ENCODE results near the gene FBXL13. TPM values are rescaled to one million over a fixed set of nuclear protein-coding genes. Genes with fewer than 3 reads are reported as not detected.
"Not testable (repeated sequence)": the region's sequence is repeated elsewhere in the genome, so short reads cannot be mapped to it uniquely, and the experiment has no call there.

Gene FBXL13
- total RNA-seq, 1 donor from 2014 or later: 6.5 TPM

DNA sequence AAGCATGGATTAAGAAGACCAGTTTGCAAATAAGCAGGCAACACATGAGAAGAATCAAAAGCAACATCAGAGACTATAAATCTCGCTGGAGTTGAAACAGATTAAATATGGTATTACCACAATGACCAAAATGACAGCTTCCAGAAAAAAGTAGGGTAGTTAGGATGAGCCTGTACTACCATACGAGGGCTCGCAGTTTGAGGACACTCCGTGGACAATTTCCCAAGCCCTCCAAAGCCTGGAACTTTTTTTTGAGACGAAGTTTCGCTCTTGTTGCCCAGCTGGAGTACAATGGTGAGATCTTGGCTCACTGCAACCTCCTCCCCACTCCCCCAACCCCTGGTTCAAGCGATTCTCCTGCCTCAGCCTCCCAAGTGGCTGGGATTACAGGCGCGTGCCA, 160.8 kb downstream of the FBXL13 start:
- DNase-seq (ENCODE audit: low spot score in 2 of 2): no peak
- no peak for FAIRE-seq

DNA sequence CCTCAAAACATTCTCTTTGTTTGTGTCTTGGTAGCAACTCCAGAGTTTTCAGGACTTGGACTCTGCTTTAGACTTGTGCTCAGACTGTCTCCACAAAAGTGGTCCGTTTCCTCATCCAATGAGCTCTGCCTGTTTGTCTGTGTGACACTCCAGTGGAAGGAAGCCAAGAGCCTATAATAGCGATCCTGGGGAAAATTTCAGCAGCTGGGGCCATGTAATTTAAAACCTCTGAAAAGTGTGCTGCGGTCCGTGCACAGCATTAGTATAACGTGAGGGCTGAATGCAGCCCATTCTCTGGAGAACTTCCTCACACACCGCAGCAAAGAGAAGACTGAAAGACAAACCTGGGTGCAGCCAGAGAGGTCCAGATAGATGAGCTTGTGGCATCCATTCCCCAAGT, 161.9 kb downstream of the FBXL13 start, which contains the start of gene LRRC17:
LRRC17 (plus strand) TSS at position 259 of the 400 bp plus-strand sequence. CDS start 20,914 bp downstream, outside the sequence.
- FAIRE-seq: no peak
- no peak for DNase-seq (ENCODE audit: low spot score in 2 of 2)

DNA sequence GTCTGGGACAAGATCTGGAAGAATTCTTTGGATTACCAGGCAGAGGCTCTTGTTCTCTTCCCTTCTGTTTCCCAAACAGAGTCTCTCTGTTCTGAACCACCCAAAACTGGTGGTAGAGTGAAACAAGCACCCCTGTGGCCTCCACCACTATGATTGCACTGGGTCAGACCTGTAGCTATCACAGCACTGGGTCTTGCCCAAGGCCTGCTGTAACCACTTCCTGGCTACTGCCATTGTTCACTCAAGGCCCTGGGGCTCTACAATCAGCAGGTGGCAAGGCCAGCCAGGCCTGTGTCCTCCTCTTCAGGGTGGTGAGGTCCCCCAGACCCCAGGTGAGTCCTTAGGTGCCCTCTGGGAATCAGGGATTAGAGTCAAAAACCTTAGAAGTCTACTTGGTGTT, 165.9 kb downstream of the FBXL13 start:
- DNase-seq (ENCODE audit: low spot score in 2 of 2) (no peak), FAIRE-seq (no peak)

DNA sequence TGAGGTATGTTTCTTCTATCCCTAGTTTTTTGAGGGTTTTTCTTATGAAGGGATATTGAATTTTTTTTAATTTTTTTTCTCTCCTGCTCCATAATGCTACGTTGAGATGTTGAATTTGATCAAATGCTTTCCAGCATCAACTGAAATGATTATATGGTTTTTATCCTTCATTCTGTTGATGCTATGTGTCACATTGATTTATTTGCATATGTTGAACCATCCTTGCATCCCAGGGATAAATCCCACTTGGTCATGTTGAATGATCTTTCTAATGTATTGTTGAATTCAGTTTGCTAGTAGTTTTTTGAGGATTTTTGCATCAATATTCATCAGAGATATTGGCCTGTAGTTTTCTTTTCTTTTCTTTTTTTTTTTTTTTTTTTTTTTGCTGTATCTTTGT, 171.0 kb downstream of the FBXL13 start:
- not testable (repeated sequence) for FAIRE-seq; DNase-seq (ENCODE audit: low spot score in 2 of 2)

DNA sequence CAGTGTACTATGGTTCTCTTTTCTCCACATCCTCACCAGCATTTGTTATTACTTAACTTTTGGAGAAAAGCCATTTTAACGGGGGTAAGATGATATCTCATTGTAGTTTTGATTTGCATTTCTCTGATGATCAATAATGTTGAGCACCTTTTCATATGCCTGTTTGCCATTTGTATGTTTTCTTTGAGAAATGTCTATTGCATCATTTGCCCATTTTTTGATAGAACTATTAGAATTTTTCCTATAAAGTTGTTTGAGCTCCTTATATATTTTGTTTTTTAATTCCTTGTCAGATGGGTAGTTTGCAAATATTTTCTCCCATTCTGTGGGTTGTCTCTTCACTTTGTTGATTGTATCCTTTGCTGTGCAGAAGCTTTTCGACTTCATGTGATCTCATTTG, 172.5 kb downstream of the FBXL13 start:
- not testable (repeated sequence) for FAIRE-seq; DNase-seq (ENCODE audit: low spot score in 2 of 2)

DNA sequence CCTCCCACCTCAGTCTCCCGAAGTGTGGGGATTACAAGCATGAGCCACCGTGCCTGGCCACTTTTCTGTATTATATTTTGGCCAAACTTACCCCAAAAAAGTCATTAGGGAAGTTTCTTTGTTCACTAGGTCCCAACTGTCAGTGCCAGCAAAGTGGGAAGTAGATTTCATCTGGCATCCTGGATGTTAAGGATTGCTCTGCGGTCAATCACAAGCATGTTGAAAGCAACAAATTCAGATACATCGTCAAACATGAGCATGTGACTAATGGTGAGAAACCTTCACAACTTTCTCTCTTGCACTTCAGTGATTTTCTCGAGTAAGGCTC, 176.1 kb downstream of the FBXL13 start:
- no peak for FAIRE-seq
- no peak for DNase-seq (ENCODE audit: low spot score in 2 of 2)

DNA sequence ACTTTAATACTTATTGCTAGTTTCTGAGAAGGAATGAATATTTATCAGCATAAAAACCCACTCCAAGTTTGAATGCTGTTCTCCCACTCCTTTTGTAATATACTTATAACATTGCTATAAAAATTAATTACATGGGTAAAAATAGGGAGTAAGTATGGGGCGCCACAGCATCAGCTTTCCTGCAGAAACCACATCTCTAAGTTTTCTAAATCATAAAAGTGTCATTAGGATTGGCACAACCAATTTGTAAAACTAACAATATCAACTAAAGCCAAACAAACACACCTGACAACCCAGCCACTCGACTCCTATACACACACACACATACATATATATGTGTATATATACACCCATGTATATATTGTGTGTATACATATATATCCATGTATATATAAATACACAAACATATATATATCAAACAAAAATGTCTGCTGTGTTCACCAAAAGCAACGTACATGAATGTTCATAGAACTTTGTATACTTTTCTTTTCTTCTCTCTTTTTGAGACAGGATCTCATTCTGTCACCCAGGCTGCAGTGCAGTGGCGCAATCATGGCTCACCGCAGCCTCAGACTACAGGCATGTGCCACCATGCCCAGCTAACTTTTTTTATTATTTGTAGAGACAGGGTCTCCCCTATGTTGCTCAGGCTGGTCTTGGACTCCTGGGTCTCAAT, 176.6 kb downstream of the FBXL13 start:
- FAIRE-seq (no peak), DNase-seq (ENCODE audit: low spot score in 2 of 2) (no peak)

DNA sequence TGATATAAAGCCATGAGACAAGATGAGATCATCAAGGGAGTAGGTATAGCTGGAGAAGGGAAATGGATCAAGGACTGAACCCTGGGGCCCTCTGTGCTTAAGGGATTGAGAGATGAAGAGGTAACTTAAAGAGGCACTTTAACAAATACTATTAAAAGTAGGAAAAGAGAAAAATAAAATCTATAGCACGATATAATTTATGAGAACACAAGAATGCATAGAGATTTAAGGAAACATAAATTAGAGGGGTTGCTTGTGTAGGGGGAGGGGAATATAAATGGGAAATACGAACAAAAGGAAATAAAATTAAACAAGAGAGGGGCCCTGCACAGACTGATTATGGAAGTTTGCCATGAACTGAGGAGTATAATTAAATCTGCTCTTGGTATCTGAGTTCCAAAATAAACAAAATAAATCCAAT, 177.4 kb downstream of the FBXL13 start:
- FAIRE-seq (no peak), DNase-seq (ENCODE audit: low spot score in 2 of 2) (no peak)

DNA sequence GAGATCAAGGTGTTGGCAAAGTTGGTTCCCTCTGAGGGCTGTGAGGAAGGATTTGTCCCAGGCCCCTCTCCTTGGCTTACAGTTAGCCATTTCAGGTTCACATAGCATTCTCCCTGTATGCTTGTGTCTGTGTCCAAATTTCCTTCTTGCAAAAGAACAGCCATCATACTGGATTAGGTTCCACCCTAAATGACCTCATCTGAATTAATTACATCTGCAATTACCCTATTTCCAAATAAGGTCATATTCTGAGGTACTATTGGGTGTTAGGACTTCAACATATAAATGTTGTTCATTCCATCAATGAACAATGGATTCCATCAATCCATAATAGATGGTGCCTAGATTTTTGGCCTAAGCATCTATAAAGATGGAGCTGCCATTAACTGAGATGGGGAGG, 178.0 kb downstream of the FBXL13 start:
- DNase-seq (ENCODE audit: low spot score in 2 of 2) (no peak), FAIRE-seq (no peak)

DNA sequence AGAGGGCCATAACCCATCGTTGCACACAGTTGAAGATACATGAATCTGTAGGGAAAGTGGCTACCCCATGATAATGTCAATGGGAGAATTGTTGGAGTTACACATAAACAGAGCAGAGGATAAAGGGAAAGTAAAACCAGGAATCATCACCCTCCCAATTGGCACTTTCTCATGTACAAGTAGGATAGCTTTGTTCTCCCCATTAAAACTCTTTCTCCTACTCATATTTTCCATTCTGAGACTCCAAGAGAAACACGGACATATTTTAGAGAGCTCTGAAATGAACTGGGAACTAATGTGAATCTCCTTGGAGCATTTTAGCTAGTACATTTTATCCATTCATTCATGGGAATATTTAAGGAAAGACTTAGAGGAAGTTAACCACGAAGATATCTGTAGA, 179.0 kb downstream of the FBXL13 start:
- DNase-seq (ENCODE audit: low spot score in 2 of 2): no peak

DNA sequence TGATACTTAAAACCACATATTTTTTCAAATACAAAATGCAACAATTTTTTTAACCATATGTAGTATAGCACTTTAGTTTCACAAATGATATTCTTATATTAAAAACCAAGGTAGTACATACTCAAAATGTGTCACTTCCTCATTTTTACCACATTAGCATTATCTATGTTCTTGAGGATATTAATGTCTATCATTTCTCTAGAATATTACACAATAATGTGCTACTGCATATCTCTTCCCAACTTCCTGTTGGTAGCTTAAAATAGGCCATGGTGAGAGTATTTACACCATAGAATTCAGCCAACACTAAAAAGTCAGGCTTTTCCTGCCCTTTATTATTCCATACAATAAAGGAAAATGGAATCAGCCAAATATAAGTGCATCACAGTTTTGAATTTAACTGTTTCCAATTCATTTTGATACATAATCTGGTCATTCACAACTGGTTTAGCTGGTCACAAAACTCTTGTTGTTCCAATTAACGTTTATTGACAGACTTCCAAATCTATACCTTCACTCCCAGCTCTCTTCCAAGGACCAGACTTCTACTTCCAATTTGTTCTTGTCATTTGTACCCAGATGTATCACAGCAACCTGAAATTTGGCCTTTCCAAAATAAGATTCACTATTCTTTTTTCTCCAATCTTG, 181.8 kb downstream of the FBXL13 start:
- no peak for FAIRE-seq
- no peak for DNase-seq (ENCODE audit: low spot score in 2 of 2)

More for the DNA sequence above, 179.0 kb downstream of the FBXL13 start:
- no peak for FAIRE-seq

DNA sequence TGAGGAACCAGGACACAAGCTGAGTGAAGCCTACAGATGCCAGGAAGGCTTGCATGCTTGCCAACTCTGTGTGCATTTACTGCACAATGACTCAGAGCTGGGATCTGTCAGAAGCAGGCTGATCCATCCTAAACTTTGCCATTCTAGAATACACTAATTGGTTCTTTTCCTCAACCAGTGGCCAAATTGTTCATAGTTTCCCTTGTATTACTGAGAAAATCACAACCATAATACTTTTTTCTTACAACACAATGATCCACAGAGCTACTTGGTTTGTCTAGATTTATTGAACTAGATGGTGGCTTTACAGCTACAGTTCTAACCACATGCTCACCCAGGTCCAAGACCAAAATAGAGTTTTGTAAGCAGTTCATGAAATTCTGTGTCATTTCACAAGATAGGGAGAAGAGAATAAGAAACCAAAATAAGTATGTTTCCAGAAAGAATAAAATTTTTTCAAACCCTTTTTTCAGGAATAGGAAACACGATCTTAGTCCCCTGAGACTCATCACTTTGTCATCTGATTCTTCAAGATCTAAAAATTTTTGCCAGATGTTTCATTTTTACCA, 182.8 kb downstream of the FBXL13 start:
- FAIRE-seq: no peak
- DNase-seq (ENCODE audit: low spot score in 2 of 2): peak in 1 of 2 donors; percentile 37

DNA sequence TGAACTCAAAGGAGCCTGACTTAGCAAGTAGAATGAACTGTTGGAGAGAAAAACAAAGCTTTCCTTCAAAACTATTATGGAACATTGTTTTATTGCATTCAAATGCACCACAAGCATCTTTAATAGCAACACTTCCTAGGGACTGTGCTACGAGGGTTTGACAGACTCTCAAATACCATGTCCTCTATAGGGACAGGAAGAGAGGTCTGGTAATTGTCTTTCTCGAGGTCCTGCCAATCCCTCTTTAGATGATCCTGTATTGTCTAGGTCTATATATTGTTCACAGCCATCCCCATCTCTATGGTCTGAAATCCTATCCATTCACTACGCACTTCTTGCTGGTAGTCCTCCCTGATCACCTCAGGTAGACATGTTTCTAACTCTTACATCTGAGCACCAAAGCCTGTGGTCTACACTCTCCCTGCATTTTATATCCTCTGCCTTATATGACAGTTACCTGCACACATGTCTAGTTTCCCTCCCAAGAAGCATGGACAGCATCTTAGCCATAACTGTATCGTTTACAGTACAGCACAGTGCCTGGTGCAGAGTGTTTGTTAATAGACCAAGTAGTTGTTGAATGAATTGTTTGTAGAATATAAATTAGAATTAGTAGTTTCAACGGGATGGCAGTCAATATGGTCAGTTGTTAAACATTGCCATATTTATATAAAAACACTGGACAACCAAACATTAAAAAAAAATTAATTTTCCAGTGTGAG, 183.5 kb downstream of the FBXL13 start:
- DNase-seq (ENCODE audit: low spot score in 2 of 2) (no peak), FAIRE-seq (no peak)

DNA sequence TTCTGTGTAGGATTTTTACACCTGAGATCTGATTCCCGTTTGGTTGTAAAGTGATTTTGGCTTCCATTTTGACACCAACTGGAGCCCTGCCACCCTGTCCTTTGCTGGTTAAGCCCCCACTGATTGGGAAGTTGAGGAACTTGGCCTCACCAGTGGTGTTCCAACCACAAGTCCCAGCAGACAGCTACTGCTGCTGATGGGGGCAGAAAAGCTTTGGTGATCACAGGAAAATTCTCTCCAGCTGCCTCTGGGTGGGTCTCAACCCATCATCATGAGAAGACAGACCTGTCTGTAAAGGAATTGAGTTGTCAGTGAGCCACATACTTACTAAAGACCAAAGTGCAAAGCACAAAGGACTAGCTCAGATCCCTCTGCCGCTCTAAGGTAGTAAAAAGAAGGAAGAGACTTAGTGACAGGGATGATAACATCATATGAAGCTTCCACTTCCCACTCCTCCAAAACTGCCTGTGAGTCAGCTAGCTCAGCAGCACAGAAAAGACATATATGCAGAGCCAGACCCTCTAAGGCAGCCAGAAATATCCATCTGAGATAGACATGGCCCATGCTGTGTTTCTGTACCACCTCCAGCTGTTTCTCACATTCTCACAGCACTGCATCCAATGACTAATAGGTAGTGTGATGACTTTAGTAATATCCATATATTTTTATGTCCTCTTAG, 184.2 kb downstream of the FBXL13 start:
- DNase-seq (ENCODE audit: low spot score in 2 of 2): no peak
- no peak for FAIRE-seq

DNA sequence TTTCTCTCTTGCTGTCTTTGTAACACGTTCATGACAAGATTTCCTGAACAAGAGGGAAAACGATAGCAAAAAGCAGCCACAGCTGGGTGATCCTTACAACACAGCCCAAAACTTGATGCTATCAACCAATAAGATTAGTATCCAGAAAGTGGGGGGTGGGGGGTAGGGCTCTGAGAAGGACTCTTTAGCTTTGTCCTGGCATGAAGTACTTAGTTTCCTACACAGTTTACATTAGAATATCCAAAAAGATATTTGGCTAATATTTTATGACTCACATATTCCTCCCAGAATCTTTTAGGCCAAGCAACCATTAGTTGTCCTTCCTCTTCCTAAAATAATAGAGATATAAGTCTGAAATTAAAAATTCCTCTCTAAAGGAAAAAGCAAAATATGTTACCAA, 184.7 kb downstream of the FBXL13 start:
- DNase-seq (ENCODE audit: low spot score in 2 of 2) (no peak), FAIRE-seq (no peak)

DNA sequence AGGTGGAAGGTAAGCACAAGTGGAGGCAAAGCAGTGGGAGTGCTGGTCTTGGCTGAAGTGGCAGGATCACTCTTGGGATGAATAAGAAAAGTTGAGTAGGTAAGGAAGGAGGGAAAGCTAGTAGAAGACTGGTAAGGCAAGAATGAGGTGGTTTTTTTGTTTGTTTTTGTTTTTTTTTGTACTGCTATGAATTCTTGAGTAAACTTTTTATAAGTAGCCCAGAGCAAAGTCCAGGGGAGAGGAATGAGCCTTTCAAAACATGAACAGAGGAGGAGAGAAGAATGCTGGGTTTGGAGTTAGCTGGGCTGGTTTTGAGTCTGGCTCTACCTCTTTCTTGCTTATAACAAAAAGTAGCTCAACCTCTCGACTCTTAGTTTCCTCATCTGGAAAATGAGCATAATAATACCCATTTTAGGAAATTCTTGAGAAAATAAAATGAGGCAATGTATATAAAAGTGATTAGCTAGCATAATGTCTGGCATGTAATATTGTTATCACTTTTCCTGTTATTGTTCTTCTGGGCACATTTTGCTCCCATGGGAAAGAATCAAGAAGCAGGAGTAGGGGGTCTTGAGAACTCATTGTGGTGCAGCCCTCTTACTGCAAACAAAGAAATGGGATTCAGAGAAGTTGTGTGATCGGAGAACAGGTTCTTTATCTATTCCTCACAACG, 185.9 kb downstream of the FBXL13 start:
- no peak for DNase-seq (ENCODE audit: low spot score in 2 of 2)
- no peak for FAIRE-seq

DNA sequence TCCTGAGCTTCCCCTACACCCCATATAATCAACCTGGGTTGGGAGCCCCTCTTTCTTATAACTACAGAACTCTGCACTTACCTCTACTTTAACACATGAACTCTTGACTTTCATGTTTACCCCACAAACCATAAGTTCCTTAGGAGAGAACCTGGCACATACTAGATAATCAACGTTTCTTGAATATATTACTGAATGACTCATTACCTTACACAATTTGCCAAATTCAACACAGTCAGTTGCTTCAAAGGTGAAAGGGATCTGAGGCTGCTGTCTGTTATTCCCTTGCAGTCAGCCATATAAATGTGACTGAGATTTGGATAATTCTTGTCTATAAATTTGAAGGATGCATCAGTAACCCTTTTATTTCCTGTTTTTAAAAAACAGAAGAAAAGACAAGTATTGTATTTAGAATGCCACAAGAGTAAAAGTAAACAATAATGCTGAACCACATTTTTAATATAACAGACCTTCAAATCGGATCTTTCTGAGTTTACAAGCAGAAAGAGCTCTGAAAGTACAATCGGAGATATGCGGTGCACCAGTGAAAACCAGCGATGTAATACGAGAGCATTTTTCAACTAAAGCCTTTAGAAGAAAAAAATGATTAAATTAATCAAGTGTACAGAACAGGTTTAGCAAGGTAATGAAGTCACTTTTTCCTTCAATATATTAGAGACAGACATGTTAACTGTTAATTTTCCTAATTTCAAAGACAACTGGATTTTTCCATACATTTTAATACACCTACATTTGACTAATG, 191.3 kb downstream of the FBXL13 start:
- FAIRE-seq (no peak), DNase-seq (ENCODE audit: low spot score in 2 of 2) (no peak)

DNA sequence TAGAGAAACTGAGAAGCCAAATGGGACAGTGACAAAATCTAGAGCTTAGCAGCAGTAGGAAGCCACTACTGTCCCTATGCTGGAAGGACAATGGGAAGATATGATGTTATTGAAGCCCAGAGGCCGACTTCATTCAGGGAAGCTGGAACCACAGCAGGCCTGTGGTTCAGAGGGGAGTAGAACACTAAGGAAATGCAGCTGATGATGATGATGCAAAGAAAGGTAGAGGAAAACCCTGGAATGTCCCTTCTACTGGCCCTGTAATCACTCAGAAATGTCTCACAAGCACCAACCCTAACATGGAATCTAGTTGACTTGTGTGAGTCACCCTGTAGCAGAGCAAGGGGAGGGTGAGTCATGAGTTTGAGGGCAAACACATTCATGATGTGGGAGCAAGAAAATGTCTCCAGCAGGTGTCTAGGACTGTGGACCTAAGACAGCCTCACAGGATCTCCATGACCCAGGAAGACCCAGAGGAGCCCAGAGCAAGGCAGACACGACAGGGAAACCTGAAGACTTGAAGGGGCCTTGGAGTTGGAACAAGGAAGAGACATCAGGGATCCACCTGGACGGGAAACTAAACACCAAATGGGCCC, 198.8 kb downstream of the FBXL13 start:
- FAIRE-seq (no peak), DNase-seq (ENCODE audit: low spot score in 2 of 2) (no peak)

DNA sequence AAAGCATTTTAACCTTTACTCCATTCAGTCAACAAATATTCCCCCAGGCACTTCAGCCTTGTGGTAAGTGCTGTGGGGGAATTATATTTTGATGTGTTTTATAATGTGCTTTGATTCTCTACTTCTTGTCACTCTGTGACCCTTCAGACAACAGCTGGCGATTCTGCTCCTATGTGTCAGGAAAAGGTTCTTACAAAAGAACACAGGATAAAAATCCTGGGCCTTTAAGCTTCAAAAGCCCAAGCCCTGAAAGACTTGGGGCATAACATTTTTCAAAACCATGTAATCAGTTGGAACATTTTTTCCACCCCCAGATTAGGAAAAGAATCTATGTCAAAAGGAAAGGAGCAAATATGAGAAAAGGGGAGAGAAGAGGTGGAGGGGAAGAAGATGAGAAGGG, 199.6 kb downstream of the FBXL13 start:
- FAIRE-seq: no peak
- DNase-seq (ENCODE audit: low spot score in 2 of 2): no peak

Data from frontal cortex (tissue), 4 donors.